ENCODE data around the gene ROR1. TPM values are rescaled to one million over a fixed set of nuclear protein-coding genes. Genes with fewer than 3 reads are reported as not detected.
A peak's percentile ranks its signal among the peaks of the same experiment; 100 is the strongest.

Gene ROR1
- total and polyA plus RNA-seq, 7 donors, result 0.13 to 2.8 (median 1.2) TPM

- TF ChIP-seq CTCF (IDR thresholded peaks at IDR 0.05), result no peak
- DNase-seq (no peak), ATAC-seq (peak; percentile 27 to 86 (median 80))
- H3K4me3 ChIP-seq, result no peak overlapping the region
- no peaks in the 10 kb centered on the region for H3K27me3 ChIP-seq (ENCODE audit: insufficient read depth in 3 of 3, low read length in 2 of 3)
- intact Hi-C loops (cut with DNase I), result no loop called here
- H3K27ac ChIP-seq, result peak overlapping the region; percentile 42
- peaks cover 18% of the 10 kb centered on the region for H3K4me1 ChIP-seq
- no peaks in the 10 kb centered on the region for H3K9me3 ChIP-seq
- H3K36me3 ChIP-seq (ENCODE audit: insufficient read depth in 1 of 2, low read depth in 1 of 2), result no peaks in the 10 kb centered on the region
- WGBS, 3 donors, result 24 to 34% (median 30%) methylated on average over 4 of the region's 4 CpGs
These were observed 18.3 kb downstream of the ROR1 start for GRCh38 chr1:63792152-63792551.

GRCh38 chr1:63793741-63794240 is 20.0 kb downstream of the ROR1 start:
- no peak for DNase-seq
- Histone ChIP-seq H3K36me3 (ENCODE audit: insufficient read depth in 1 of 2, low read depth in 1 of 2) (no peaks in the 10 kb centered on the region), H3K4me1 (peaks cover 18% of the 10 kb centered on the region), H3K27me3 (ENCODE audit: insufficient read depth in 3 of 3, low read length in 2 of 3) (no peaks in the 10 kb centered on the region), H3K27ac (no peak overlapping the region), H3K9me3 (no peaks in the 10 kb centered on the region), H3K4me3 (no peak overlapping the region)
- TF ChIP-seq CTCF (IDR thresholded peaks at IDR 0.05), result no peak
- 85 to 94% (median 89%) methylated on average over 8 of the region's 8 CpGs for WGBS, 3 donors
- ATAC-seq, result no peak
- intact Hi-C loops (cut with DNase I), result no loop called here

DNA sequence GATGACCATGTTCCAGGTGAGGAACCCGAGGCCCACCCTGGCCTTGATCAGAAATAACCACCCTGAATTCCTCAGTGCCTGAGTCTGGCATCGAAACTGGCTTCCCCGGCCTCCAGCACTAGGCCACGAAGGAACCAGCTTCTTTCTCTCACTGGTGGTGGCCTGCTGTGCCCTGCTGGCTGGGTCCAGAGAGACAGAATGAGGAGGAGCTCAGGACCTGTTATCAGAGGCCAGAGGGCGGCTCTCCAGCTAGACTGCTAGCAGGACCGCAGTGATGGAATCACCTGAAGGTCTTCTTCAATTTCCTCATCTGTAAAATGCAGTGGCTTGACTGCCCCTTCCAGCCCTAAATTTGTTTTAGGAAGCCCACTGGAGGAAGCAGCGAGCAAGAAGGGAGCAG is 20.5 kb downstream of the ROR1 start:
- ATAC-seq, result no peak
- H3K4me1 ChIP-seq, result peaks cover 18% of the 10 kb centered on the region
- H3K27me3 ChIP-seq (ENCODE audit: insufficient read depth in 3 of 3, low read length in 2 of 3), result no peaks in the 10 kb centered on the region
- DNase-seq, result no peak
- intact Hi-C loops (cut with DNase I), result no loop called here
- H3K9me3 ChIP-seq, result no peaks in the 10 kb centered on the region
- TF ChIP-seq CTCF (IDR thresholded peaks at IDR 0.05), result no peak
- H3K27ac ChIP-seq, result no peak overlapping the region
- 76 to 91% (median 80%) methylated on average over 7 of the region's 7 CpGs for WGBS, 3 donors
- no peaks in the 10 kb centered on the region for H3K36me3 ChIP-seq (ENCODE audit: insufficient read depth in 1 of 2, low read depth in 1 of 2)
- H3K4me3 ChIP-seq, result no peak overlapping the region

- H3K4me1 ChIP-seq, result peaks cover 18% of the 10 kb centered on the region
- 78 to 90% (median 83%) methylated on average over 7 of the region's 7 CpGs for WGBS, 3 donors
- DNase-seq, result no peak
- no peak overlapping the region for H3K27ac ChIP-seq
- no peak for ATAC-seq
- no peak overlapping the region for H3K4me3 ChIP-seq
- no peaks in the 10 kb centered on the region for H3K9me3 ChIP-seq
- intact Hi-C loops (cut with DNase I), result no loop called here
- no peak for TF ChIP-seq CTCF (IDR thresholded peaks at IDR 0.05)
- H3K27me3 ChIP-seq (ENCODE audit: insufficient read depth in 3 of 3, low read length in 2 of 3), result no peaks in the 10 kb centered on the region
- no peaks in the 10 kb centered on the region for H3K36me3 ChIP-seq (ENCODE audit: insufficient read depth in 1 of 2, low read depth in 1 of 2)
These were observed 21.1 kb downstream of the ROR1 start for GRCh38 chr1:63794939-63795378.

- TF ChIP-seq CTCF (IDR thresholded peaks at IDR 0.05), result no peak
- Histone ChIP-seq H3K27me3 (ENCODE audit: insufficient read depth in 3 of 3, low read length in 2 of 3) (no peaks in the 10 kb centered on the region), H3K9me3 (no peaks in the 10 kb centered on the region), H3K27ac (no peak overlapping the region), H3K4me1 (peaks cover 18% of the 10 kb centered on the region), H3K36me3 (ENCODE audit: insufficient read depth in 1 of 2, low read depth in 1 of 2) (no peaks in the 10 kb centered on the region), H3K4me3 (no peak overlapping the region)
- WGBS, 3 donors, result 82 to 88% (median 85%) methylated on average over 4 of the region's 4 CpGs
- ATAC-seq (no peak), DNase-seq (no peak)
- intact Hi-C loops (cut with DNase I), result no loop called here
These were observed 21.6 kb downstream of the ROR1 start for GRCh38 chr1:63795455-63795854.
